OCI-LY3 (cell line): ENCODE measurements around the gene NME3.

Source experiments
- CTCF ChIP-seq: fragments of 200-600, 300-600 bp; sonication (generic); IDR thresholded peaks from 2 replicates; pipeline ENCODE4 v1.5.1; 2014; ENCODE audit warnings: antibody characterized with exemption, low read length, low read depth
- EZH2phosphoT487 ChIP-seq: fragments of 200-600 bp; shearing (Covaris generic); IDR thresholded peaks from 2 replicates; pipeline ENCODE4 v1.6.1; 2018; ENCODE audit warnings: antibody characterized with exemption, mixed run types, low read depth

- TF ChIP-seq CTCF (no peak), EZH2phosphoT487 (no peak)
Measured at GRCh38 chr16:1781758-1782407, 10.5 kb upstream of the NME3 start.
